K562 (cell line): ENCODE measurements around the gene MEF2B. TPM values are rescaled to one million over a fixed set of nuclear protein-coding genes. Genes with fewer than 3 reads are reported as not detected.

Source experiments
- BRD9 ChIP-seq: fragments of 450-650 bp; IDR thresholded peaks from 2 replicates; pipeline ENCODE4 v1.6.1; 2018; ENCODE audit warnings: low read depth; ENCODE audit not compliant: partially characterized antibody
- C11orf30 ChIP-seq: fragments of 450-650 bp; IDR thresholded peaks from 2 replicates; pipeline ENCODE4 v1.6.1; 2016; ENCODE audit warnings: low read depth, mild to moderate bottlenecking
- FOXP1 ChIP-seq: sonication (generic); formaldehyde crosslinking; IDR thresholded peaks from 2 replicates; pipeline ENCODE4 v1.8.0; 2022; ENCODE audit warnings: mild to moderate bottlenecking, missing genetic modification reagents
- GTF2F1 ChIP-seq: IDR thresholded peaks from 2 replicates; pipeline ENCODE4 v1.6.1; 2011; ENCODE audit warnings: low read depth, low read length, improper control_type of control experiment
- MYC ChIP-seq, 2 experiments: fragments of 250-450 bp in 1 of 2; sonication (Bioruptor Pico) in 1 of 2; IDR thresholded peaks; 2 replicates each; pipeline versions ENCODE4 v1.5.1 to v1.6.1; 2012 to 2021; ENCODE audit warnings: low read depth in 2 of 2, borderline replicate concordance in 1 of 2, improper control_type of control experiment in 1 of 2, low read length in 1 of 2, mild to moderate bottlenecking in 1 of 2, moderate library complexity in 1 of 2
- NFE2 ChIP-seq: IDR thresholded peaks from 2 replicates; pipeline ENCODE4 v1.6.1; 2014; ENCODE audit warnings: antibody characterized with exemption, low read depth
- PTRF ChIP-seq: fragments of 450-650 bp; IDR thresholded peaks from 2 replicates; pipeline ENCODE4 v1.6.1; 2016; ENCODE audit warnings: mild to moderate bottlenecking, missing genetic modification characterization, missing compliant biosample characterization
- RAD21 ChIP-seq, 2 experiments: fragments of 250-450 bp in 1 of 2; fragments of 450-650 bp in 1 of 2; sonication (Bioruptor Pico) in 1 of 2; formaldehyde crosslinking in 1 of 2; IDR thresholded peaks in 1 of 2; conservative IDR thresholded peaks in 1 of 2; 2 replicates each; pipeline versions ENCODE4 v1.4.0 to v1.8.0; 2020 to 2022; ENCODE audit warnings: mild to moderate bottlenecking in 2 of 2, moderate library complexity in 1 of 2
- RFX5 ChIP-seq: IDR thresholded peaks from 2 replicates; pipeline ENCODE4 v1.6.1; 2011; ENCODE audit warnings: low read depth, mild to moderate bottlenecking, improper control_type of control experiment, low read length
- TAF15 ChIP-seq: fragments of 200-400 bp; formaldehyde crosslinking; IDR thresholded peaks from 2 replicates; pipeline ENCODE4 v1.6.1; 2017; ENCODE audit warnings: mild to moderate bottlenecking, low read depth, low read length, moderate library complexity
- XRCC4 ChIP-seq: IDR thresholded peaks from one replicate; pipeline ENCODE4 v1.6.1; 2011; ENCODE audit not compliant: insufficient read depth, insufficient read length; ENCODE audit errors: extremely low read depth
- ZNF324 ChIP-seq: fragments of 250-450 bp; sonication (Bioruptor Pico); IDR thresholded peaks from 2 replicates; pipeline ENCODE4 v1.4.0; 2020; ENCODE audit warnings: mild to moderate bottlenecking
- ZNF445 ChIP-seq: fragments of 250-450 bp; sonication (Bioruptor Pico); IDR thresholded peaks from 2 replicates; pipeline ENCODE4 v1.4.0; 2020; ENCODE audit warnings: low read depth, mild to moderate bottlenecking, moderate library complexity
- polyA plus RNA-seq, 8 experiments: library from polyadenylated mRNA; depleted of rRNA in 4 of 8; stranded (reverse) in 5 of 8; unstranded in 3 of 8; fragments of >200 nt; fragmentation: Nextera tagmentation in 2 of 8; fragmentation: Illumina TruSeq in 1 of 8; extraction: Ambion mirVana in 2 of 8; extraction: Trizol in 1 of 8; gene quantifications; 2 replicates each; pipeline versions ENCODE4 v1.2.1 to v1.2.3, GENCODE V29; 2011 to 2014; ENCODE audit warnings: inconsistent platforms in 1 of 8, missing spikeins in 1 of 8
- total RNA-seq, 7 experiments: library from RNA; depleted of rRNA in 6 of 7; stranded (reverse); fragments of >200 nt in 6 of 7; fragmentation: Illumina TruSeq in 2 of 7; extraction: Trizol in 2 of 7; gene quantifications; 2 replicates each; pipeline versions ENCODE4 v1.2.1 to v1.2.3, GENCODE V29; 2011 to 2021; ENCODE audit warnings: low replicate concordance in 1 of 7
- TF ChIP-seq, protein P1 (sequence below): IDR thresholded peaks from 2 replicates; pipeline ENCODE4 v1.6.1; 2011; ENCODE audit warnings: borderline replicate concordance, low read depth, mild to moderate bottlenecking, moderate library complexity, low read length; ENCODE audit not compliant: insufficient read depth, poor library complexity, severe bottlenecking
- TF ChIP-seq, protein P2 (sequence below), 3 experiments: IDR thresholded peaks in 2 of 3; conservative IDR thresholded peaks in 1 of 3; 2 replicates each; pipeline ENCODE4 v1.5.1; 2011 to 2012; ENCODE audit warnings: low read length in 3 of 3, mild to moderate bottlenecking in 3 of 3, control low read depth in 2 of 3, improper control_type of control experiment in 1 of 3, inconsistent platforms in 1 of 3, low read depth in 1 of 3, mixed read lengths in 1 of 3, moderate library complexity in 1 of 3; ENCODE audit not compliant: insufficient read depth in 2 of 3
- TF ChIP-seq, protein P3 (sequence below): sonication (generic); formaldehyde crosslinking; IDR thresholded peaks from 2 replicates; pipeline ENCODE4 v1.8.0; 2022; ENCODE audit warnings: mild to moderate bottlenecking, missing genetic modification reagents

MEF2B gene
- total and polyA plus RNA-seq, 9 of the 15 experiments (the other 6 are each of a cell fraction or from before 2014, with no cell fraction given) = 0.14 to 1.9 (median 0.71) TPM; not detected in 3

DNA sequence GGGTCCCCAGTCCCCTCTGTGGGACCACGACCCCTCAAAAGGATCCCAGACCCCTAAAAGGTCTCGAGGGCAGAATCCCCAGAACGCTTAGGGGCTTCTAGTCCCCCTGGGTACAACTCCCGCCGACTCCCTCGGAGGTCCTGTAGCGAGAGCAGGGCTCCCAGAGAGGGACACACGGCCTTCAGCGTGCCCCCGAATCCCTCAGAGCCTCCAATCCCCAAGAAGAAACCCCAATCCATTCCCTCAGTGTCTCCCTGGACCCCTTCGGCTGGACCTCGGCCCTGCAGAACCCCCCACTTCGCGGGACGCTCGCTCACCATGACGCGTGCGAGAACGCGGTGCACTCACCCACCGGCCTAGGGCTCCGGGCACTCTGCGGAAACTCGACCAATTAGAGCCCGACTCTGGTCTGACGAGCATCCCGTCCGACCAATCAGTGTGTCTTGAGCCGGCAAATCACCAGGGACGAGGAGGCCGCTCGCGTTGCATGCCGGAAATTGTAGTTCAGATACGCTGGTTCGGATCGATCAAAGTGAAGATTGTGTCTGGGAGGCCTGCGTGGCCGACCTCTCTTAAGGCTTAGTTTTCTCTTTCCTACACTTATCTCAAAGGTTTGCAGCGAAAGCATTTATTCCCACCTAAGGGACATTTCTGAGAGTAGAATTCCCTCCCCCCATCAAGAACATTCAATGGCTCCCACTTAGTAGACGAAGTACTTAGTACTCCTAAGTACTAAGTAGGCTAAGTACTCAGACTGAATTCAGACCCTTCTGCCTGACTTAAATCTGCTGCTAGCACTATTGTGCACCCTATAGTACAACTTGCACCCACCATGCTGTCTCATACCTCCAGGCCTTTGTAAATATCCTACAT, 31.7 kb downstream of the MEF2B start, which contains the start of gene TMEM161A (continued):
- TF ChIP-seq, protein P1, sequence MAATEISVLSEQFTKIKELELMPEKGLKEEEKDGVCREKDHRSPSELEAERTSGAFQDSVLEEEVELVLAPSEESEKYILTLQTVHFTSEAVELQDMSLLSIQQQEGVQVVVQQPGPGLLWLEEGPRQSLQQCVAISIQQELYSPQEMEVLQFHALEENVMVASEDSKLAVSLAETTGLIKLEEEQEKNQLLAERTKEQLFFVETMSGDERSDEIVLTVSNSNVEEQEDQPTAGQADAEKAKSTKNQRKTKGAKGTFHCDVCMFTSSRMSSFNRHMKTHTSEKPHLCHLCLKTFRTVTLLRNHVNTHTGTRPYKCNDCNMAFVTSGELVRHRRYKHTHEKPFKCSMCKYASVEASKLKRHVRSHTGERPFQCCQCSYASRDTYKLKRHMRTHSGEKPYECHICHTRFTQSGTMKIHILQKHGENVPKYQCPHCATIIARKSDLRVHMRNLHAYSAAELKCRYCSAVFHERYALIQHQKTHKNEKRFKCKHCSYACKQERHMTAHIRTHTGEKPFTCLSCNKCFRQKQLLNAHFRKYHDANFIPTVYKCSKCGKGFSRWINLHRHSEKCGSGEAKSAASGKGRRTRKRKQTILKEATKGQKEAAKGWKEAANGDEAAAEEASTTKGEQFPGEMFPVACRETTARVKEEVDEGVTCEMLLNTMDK = no peak
- TF ChIP-seq, protein P2, sequence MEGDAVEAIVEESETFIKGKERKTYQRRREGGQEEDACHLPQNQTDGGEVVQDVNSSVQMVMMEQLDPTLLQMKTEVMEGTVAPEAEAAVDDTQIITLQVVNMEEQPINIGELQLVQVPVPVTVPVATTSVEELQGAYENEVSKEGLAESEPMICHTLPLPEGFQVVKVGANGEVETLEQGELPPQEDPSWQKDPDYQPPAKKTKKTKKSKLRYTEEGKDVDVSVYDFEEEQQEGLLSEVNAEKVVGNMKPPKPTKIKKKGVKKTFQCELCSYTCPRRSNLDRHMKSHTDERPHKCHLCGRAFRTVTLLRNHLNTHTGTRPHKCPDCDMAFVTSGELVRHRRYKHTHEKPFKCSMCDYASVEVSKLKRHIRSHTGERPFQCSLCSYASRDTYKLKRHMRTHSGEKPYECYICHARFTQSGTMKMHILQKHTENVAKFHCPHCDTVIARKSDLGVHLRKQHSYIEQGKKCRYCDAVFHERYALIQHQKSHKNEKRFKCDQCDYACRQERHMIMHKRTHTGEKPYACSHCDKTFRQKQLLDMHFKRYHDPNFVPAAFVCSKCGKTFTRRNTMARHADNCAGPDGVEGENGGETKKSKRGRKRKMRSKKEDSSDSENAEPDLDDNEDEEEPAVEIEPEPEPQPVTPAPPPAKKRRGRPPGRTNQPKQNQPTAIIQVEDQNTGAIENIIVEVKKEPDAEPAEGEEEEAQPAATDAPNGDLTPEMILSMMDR (IDR thresholded peaks at IDR 0.05 in 2 of 3, conservative IDR thresholded peaks at IDR 0.05 in 1 of 3; ENCODE audit: insufficient read depth in 2 of 3, low read depth in 1 of 3, low read length in 3 of 3) = no peak
- TF ChIP-seq PTRF (tag) (no peak), ZNF445 (CRISPR knock-in tag) (no peak), C11orf30 (0 out of 2 replicates have a peak, but pooled peaks have one; percentile 10), FOXP1 (CRISPR knock-in tag) (peak; percentile 81; the same call in 1 of the 2 replicates), RFX5 (no peak), TAF15 (no peak), NFE2 (peak; percentile 32; the same call in 1 of the 2 replicates), GTF2F1 (no peak), MYC (IDR thresholded peaks at IDR 0.05; ENCODE audit: low read depth, low read length) (peak; percentile 82; the same call in 1 of the 2 replicates), MYC (CRISPR knock-in tag; IDR thresholded peaks at IDR 0.05; ENCODE audit: borderline replicate concordance, low read depth) (no peak), ZNF324 (CRISPR knock-in tag) (no peak), XRCC4 (no peak), RAD21 (CRISPR knock-in tag; conservative IDR thresholded peaks at IDR 0.05 in 1 of 2, IDR thresholded peaks at IDR 0.05 in 1 of 2) (no peak), BRD9 (no peak)
- TF ChIP-seq, protein P3, sequence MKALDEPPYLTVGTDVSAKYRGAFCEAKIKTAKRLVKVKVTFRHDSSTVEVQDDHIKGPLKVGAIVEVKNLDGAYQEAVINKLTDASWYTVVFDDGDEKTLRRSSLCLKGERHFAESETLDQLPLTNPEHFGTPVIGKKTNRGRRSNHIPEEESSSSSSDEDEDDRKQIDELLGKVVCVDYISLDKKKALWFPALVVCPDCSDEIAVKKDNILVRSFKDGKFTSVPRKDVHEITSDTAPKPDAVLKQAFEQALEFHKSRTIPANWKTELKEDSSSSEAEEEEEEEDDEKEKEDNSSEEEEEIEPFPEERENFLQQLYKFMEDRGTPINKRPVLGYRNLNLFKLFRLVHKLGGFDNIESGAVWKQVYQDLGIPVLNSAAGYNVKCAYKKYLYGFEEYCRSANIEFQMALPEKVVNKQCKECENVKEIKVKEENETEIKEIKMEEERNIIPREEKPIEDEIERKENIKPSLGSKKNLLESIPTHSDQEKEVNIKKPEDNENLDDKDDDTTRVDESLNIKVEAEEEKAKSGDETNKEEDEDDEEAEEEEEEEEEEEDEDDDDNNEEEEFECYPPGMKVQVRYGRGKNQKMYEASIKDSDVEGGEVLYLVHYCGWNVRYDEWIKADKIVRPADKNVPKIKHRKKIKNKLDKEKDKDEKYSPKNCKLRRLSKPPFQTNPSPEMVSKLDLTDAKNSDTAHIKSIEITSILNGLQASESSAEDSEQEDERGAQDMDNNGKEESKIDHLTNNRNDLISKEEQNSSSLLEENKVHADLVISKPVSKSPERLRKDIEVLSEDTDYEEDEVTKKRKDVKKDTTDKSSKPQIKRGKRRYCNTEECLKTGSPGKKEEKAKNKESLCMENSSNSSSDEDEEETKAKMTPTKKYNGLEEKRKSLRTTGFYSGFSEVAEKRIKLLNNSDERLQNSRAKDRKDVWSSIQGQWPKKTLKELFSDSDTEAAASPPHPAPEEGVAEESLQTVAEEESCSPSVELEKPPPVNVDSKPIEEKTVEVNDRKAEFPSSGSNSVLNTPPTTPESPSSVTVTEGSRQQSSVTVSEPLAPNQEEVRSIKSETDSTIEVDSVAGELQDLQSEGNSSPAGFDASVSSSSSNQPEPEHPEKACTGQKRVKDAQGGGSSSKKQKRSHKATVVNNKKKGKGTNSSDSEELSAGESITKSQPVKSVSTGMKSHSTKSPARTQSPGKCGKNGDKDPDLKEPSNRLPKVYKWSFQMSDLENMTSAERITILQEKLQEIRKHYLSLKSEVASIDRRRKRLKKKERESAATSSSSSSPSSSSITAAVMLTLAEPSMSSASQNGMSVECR = peak; percentile 61
